A673 (cell line): ENCODE results near the gene SIGLEC8. TPM values are rescaled to one million over a fixed set of nuclear protein-coding genes. Genes with fewer than 3 reads are reported as not detected.

Experiments used
- BruUV-seq: library from RNA; stranded (reverse); fragments of 400-500 nt; replicated peaks from 2 replicates; lab custom pipeline; 2021; lab: Mats Ljungman, UMichigan
- CTCF ChIA-PET: fragments of 300-600 bp; sonication (Branson Sonifier 250); formaldehyde crosslinking; loops from one replicate; lab custom pipeline; 2022; ENCODE audit warnings: antibody characterized with exemption; lab: Charles Lee
- POLR2A ChIA-PET: fragments of 300-600 bp; sonication (Branson Sonifier 250); formaldehyde crosslinking; loops from one replicate; lab custom pipeline; 2022; ENCODE audit warnings: antibody characterized with exemption; ENCODE audit not compliant: low non-redundant PET; lab: Charles Lee
- DNase-seq: peaks from one replicate; pipeline ENCODE4 v3.0.0-alpha.2; 2015; ENCODE audit warnings: low spot score
- H3K27ac ChIP-seq: fragments of 200-600 bp; sonication (generic); 2 replicates; pipeline ENCODE4 v1.5.1; 2016; ENCODE audit warnings: mixed run types, low read depth, mild to moderate bottlenecking, mixed read lengths, antibody characterized with exemption, low read length; ENCODE audit not compliant: poor library complexity, severe bottlenecking
- H3K27me3 ChIP-seq: fragments of 200-600 bp; sonication (generic); replicated peaks from 2 replicates; pipeline ENCODE4 v1.6.1; 2017; ENCODE audit warnings: mixed run types, low read depth, mild to moderate bottlenecking, mixed read lengths, antibody characterized with exemption, low read length; ENCODE audit not compliant: insufficient read depth, poor library complexity
- H3K36me3 ChIP-seq: fragments of 200-600 bp; sonication (generic); 2 replicates; pipeline ENCODE4 v1.6.1; 2016; ENCODE audit warnings: mixed run types, mild to moderate bottlenecking, mixed read lengths, antibody characterized with exemption, low read length; ENCODE audit not compliant: insufficient read depth, poor library complexity, severe bottlenecking
- H3K4me1 ChIP-seq: fragments of 200-600 bp; sonication (generic); 2 replicates; pipeline ENCODE4 v1.6.1; 2017; ENCODE audit warnings: mixed run types, mild to moderate bottlenecking, mixed read lengths, antibody characterized with exemption, low read length; ENCODE audit not compliant: insufficient read depth, poor library complexity, severe bottlenecking
- H3K4me3 ChIP-seq: fragments of 200-600 bp; sonication (generic); 2 replicates; pipeline ENCODE4 v1.5.1; 2016; ENCODE audit warnings: low read depth, mixed run types, mild to moderate bottlenecking, mixed read lengths, low read length; ENCODE audit not compliant: poor library complexity, severe bottlenecking
- H3K9me3 ChIP-seq: fragments of 200-600 bp; sonication (generic); 2 replicates; pipeline ENCODE4 v1.6.1; 2016; ENCODE audit warnings: mixed run types, low read depth, mild to moderate bottlenecking, mixed read lengths, antibody characterized with exemption, low read length; ENCODE audit not compliant: poor library complexity, severe bottlenecking
- CTCF ChIP-seq: fragments of 300-800, 200-600 bp; sonication (generic); conservative IDR thresholded peaks from 2 replicates; pipeline ENCODE4 v1.5.1; 2017; ENCODE audit warnings: low read depth, mild to moderate bottlenecking, antibody characterized with exemption, low read length, moderate library complexity, mixed read lengths
- EZH2 ChIP-seq: fragments of 200-600 bp; sonication (generic); IDR thresholded peaks from 2 replicates; pipeline ENCODE4 v1.6.1; 2017; ENCODE audit warnings: borderline replicate concordance, low read depth, mild to moderate bottlenecking, mixed read lengths, antibody characterized with exemption, low read length; ENCODE audit not compliant: poor library complexity, severe bottlenecking
- intact Hi-C: fragments of 100-400 bp; cut with micrococcal nuclease; formaldehyde crosslinking; loops from one replicate; pipeline ENCODE4 v1.10.0; 2022; ENCODE audit not compliant: unreplicated experiment
- total RNA-seq: library from RNA; stranded (reverse); gene quantifications from 2 replicates; pipeline ENCODE4 v1.2.3, GENCODE V29; 2021

SIGLEC8 gene
- total RNA-seq, 1 experiment from 2014 or later: not detected

DNA sequence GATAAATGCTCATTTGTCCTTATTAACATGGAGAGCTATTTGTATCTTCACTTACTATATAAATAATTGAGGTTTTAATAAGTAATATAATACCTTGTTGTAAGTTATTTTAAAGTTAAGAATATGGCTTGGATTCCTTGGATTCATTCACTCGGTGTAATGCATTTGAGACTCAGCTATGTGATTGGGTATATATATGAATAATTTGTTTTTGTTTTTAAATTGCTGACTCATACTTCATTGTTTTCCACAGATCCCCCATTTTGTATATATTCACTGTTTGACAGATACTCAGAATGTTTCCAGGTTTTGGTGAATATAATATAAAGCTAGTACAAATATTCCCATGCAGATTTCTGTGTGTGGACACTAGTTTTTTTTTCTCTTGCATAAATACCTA, 13.3 kb upstream of the SIGLEC8 start:
- POLR2A ChIA-PET: no interaction called here
- no peaks in the 10 kb centered on the region for H3K4me1 ChIP-seq
- BruUV-seq: no TSS peak

DNA sequence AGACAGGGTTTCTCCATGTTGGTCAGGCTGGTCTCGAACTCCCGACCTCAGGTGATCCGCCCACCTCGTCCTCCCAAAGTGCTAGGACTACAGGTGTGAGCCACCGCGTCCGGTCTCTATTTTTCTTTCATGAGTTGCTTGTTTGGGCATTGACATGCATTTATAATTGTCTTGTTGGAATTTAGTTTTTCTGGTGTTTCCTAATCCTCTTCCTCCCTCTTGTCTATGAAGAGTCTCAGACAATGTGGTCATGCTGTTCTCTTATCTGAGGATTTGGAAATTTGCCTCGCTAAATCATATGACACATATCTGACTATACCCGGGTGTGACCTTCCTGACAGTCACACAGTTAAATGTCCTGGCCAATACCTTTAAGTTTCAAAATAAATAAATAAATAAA, 12.7 kb upstream of the SIGLEC8 start:
- H3K9me3 ChIP-seq: no peaks in the 10 kb centered on the region
- ChIA-PET CTCF (interaction anchor here (1.1 kb wide), 1 partner anchor 186 kb away, joined by 5 read pairs; no protein-coding TSS in a partner anchor), POLR2A (no interaction called here)
- H3K27ac ChIP-seq: no peak overlapping the region
- no peaks in the 10 kb centered on the region for H3K36me3 ChIP-seq
- H3K4me1 ChIP-seq: no peaks in the 10 kb centered on the region
- H3K4me3 ChIP-seq: no peak overlapping the region
- no peak for DNase-seq
- intact Hi-C loops: loop anchor here (5.0 to 10.0 kb wide), 2 partner anchors 306 to 334 kb away; no protein-coding TSS in a partner anchor
- BruUV-seq: no TSS peak
- H3K27me3 ChIP-seq: peaks cover 70% of the 10 kb centered on the region
- TF ChIP-seq EZH2 (no peak), CTCF (no peak)

More for the DNA sequence above, 13.3 kb upstream of the SIGLEC8 start:
- H3K36me3 ChIP-seq: no peaks in the 10 kb centered on the region
- CTCF ChIA-PET: interaction anchor here (0.7 to 1.1 kb wide), 2 partner anchors 80 to 185 kb away, joined by 3 to 5 read pairs; no protein-coding TSS in a partner anchor
- TF ChIP-seq EZH2 (no peak), CTCF (no peak)
- DNase-seq: no peak
- no peak overlapping the region for H3K4me3 ChIP-seq
- H3K27ac ChIP-seq: no peak overlapping the region
- intact Hi-C loops: loop anchor here (5.0 to 10.0 kb wide), 2 partner anchors 306 to 333 kb away; no protein-coding TSS in a partner anchor
- H3K9me3 ChIP-seq: no peaks in the 10 kb centered on the region
- peaks cover 66% of the 10 kb centered on the region for H3K27me3 ChIP-seq

DNA sequence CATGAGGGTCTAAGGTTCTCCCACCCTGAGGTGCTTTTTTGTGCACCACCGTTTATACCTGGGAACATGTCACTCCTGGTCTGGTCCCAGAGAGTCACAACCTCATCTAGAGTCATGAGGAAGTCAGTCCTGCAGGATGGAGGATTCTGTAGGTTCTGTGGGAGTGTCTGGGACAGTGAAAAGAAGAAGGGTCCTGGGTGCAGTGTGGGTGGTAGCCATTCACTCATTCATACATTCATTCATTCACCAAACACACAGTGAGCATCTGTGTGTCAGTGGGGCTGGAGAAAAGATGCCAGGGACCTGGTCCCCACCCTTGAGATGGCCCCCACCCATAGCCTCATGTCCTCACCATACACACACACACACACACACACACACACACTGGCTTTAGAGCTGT, 11.4 kb upstream of the SIGLEC8 start:
- ChIA-PET POLR2A (no interaction called here), CTCF (no interaction called here)
- DNase-seq: no peak
- H3K27me3 ChIP-seq: peaks cover 71% of the 10 kb centered on the region
- no peaks in the 10 kb centered on the region for H3K9me3 ChIP-seq
- no peak overlapping the region for H3K27ac ChIP-seq
- no TSS peak for BruUV-seq
- no peak for TF ChIP-seq EZH2
- no peak for TF ChIP-seq CTCF
- intact Hi-C loops: loop anchor here (5.0 to 10.0 kb wide), 2 partner anchors 308 to 335 kb away; no protein-coding TSS in a partner anchor
- no peaks in the 10 kb centered on the region for H3K4me1 ChIP-seq
- H3K36me3 ChIP-seq: no peaks in the 10 kb centered on the region
- no peak overlapping the region for H3K4me3 ChIP-seq
